Mesendoderm (in vitro differentiated cells): Measurements from ENCODE around the gene ZNF329.
A peak's percentile ranks its signal among the peaks of the same experiment; 100 is the strongest.

ENCODE experiments used
- DNase-seq: peaks from one replicate; pipeline ENCODE4 v3.0.0; 2013
- H2AK5ac ChIP-seq: 2 replicates; pipeline ENCODE4 v1.6.1; 2013; ENCODE audit warnings: low read length, inconsistent platforms
- H2BK120ac ChIP-seq: 2 replicates; pipeline ENCODE4 v1.6.1; 2013; ENCODE audit warnings: low read depth, mild to moderate bottlenecking, low read length, moderate library complexity, mixed read lengths
- H2BK15ac ChIP-seq: replicated peaks from 2 replicates; pipeline ENCODE4 v1.6.1; 2013; ENCODE audit warnings: low read depth, mild to moderate bottlenecking, moderate library complexity
- H2BK5ac ChIP-seq: 2 replicates; pipeline ENCODE4 v1.6.1; 2013; ENCODE audit warnings: low read length, inconsistent platforms
- H3K18ac ChIP-seq: 2 replicates; pipeline ENCODE4 v1.6.1; 2013; ENCODE audit warnings: mild to moderate bottlenecking, low read length, mixed read lengths
- H3K23ac ChIP-seq: one replicate; pipeline ENCODE4 v1.6.1; 2013; ENCODE audit warnings: low read length
- H3K27ac ChIP-seq: 2 replicates; pipeline ENCODE4 v1.5.1; 2013; ENCODE audit warnings: low read depth, mild to moderate bottlenecking, inconsistent platforms, low read length, moderate library complexity
- H3K27me3 ChIP-seq: 2 replicates; pipeline ENCODE4 v1.6.1; 2013; ENCODE audit warnings: low read length, control low read depth, mild to moderate bottlenecking, inconsistent platforms; ENCODE audit not compliant: insufficient read depth, poor library complexity
- H3K36me3 ChIP-seq: 2 replicates; pipeline ENCODE4 v1.6.1; 2013; ENCODE audit warnings: low read length, inconsistent platforms; ENCODE audit not compliant: control insufficient read depth, insufficient read depth
- H3K4ac ChIP-seq: one replicate; pipeline ENCODE4 v1.6.1; 2013; ENCODE audit warnings: low read depth, mild to moderate bottlenecking, low read length, moderate library complexity
- H3K4me1 ChIP-seq: 2 replicates; pipeline ENCODE4 v1.6.1; 2013; ENCODE audit warnings: low read depth, low read length, inconsistent platforms; ENCODE audit not compliant: control insufficient read depth
- H3K4me2 ChIP-seq: 2 replicates; pipeline ENCODE4 v1.6.1; 2013; ENCODE audit warnings: low read length
- H3K4me3 ChIP-seq: 2 replicates; pipeline ENCODE4 v1.5.1; 2013; ENCODE audit warnings: mild to moderate bottlenecking, low read length
- H3K56ac ChIP-seq: one replicate; pipeline ENCODE4 v1.6.1; 2013; ENCODE audit warnings: low read length
- H3K79me1 ChIP-seq: 2 replicates; pipeline ENCODE4 v1.6.1; 2013; ENCODE audit warnings: low read length, inconsistent platforms
- H3K79me2 ChIP-seq: 2 replicates; pipeline ENCODE4 v1.6.1; 2013; ENCODE audit warnings: mild to moderate bottlenecking, low read length; ENCODE audit not compliant: control insufficient read depth, insufficient read depth
- H3K9ac ChIP-seq: 2 replicates; pipeline ENCODE4 v1.6.1; 2013; ENCODE audit warnings: low read length, inconsistent platforms
- H4K5ac ChIP-seq: one replicate; pipeline ENCODE4 v1.6.1; 2013; ENCODE audit warnings: low read length
- H4K8ac ChIP-seq: one replicate; pipeline ENCODE4 v1.6.1; 2013; ENCODE audit warnings: low read depth, mild to moderate bottlenecking, control low read depth, low read length, moderate library complexity
- WGBS: extraction: QIAGEN DNeasy Blood & Tissue Kit; methylation state at CpG from one replicate; pipeline ENCODE4 v1.1.7; 2013; ENCODE audit warnings: low lambda C conversion rate, missing lambda C conversion rate; ENCODE audit not compliant: insufficient coverage; ENCODE audit errors: extremely low coverage; 5-methylcytosine and 5-hydroxymethylcytosine counted together

The ZNF329 gene

DNA sequence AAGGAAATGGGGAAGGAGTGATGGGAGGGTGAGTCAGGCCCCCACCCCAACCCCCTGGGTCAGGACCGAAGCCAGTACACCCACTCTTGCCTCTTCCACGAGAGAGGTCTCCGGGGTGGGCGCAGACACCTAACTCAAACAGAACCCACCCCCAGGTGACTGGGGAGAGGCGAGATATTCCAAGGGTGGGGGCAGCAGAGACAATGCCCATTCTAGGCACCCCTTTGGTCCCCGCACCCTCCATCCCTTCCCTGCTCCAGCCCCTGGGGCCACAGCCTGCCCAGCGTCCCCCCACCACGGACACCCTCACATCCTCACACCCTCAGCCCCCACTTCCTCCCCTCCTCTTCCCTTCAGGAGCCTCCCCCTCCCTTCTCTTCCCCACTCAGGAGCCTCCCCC is 53.2 kb downstream of the ZNF329 start:
- Histone ChIP-seq H3K4me1 (no peaks in the 10 kb centered on the region), H2BK120ac (no peak overlapping the region), H3K4me3 (no peak overlapping the region), H3K27ac (no peak overlapping the region), H3K27me3 (no peaks in the 10 kb centered on the region), H3K56ac (peak overlapping the region; percentile 74), H3K79me1 (peaks cover 4% of the 10 kb centered on the region), H3K23ac (no peak overlapping the region), H3K18ac (no peak overlapping the region), H2AK5ac (no peak overlapping the region), H4K5ac (no peak overlapping the region), H3K9ac (peak overlapping the region; percentile 42), H3K36me3 (no peaks in the 10 kb centered on the region), H3K79me2 (peaks cover 3% of the 10 kb centered on the region), H3K4ac (no peak overlapping the region), H2BK5ac (no peak overlapping the region), H2BK15ac (no peak overlapping the region), H4K8ac (no peak overlapping the region), H3K4me2 (peak overlapping the region; percentile 29)
- no CpG with 5 or more reads among the region's 8 CpGs for WGBS
- no peak for DNase-seq

DNA sequence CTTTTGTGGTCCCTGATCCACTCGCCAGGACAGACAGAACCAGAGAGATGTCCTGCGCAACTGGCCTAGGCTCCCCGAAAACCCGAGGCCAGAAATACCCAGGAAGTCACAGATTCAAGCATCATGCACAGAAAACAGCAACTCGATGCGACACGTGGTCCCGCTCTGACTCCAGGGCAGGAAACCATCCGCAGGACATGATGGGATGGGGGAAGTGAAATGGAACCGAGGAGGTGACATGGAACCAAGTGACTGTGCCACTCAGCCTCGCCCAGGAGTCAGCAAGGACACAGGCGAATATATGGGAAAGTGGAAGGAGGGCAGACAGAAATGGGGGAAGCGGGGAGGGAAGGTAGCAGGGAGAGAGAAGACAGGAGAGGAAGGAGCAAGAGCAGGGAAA is 53.7 kb downstream of the ZNF329 start:
- Histone ChIP-seq H3K27ac (no peak overlapping the region), H3K4me1 (no peaks in the 10 kb centered on the region), H3K27me3 (no peaks in the 10 kb centered on the region), H3K9ac (no peak overlapping the region), H2BK5ac (no peak overlapping the region), H4K5ac (no peak overlapping the region), H3K56ac (peak overlapping the region; percentile 67), H3K4me2 (no peak overlapping the region), H3K23ac (no peak overlapping the region), H3K36me3 (no peaks in the 10 kb centered on the region), H2BK120ac (no peak overlapping the region), H2BK15ac (no peak overlapping the region), H2AK5ac (no peak overlapping the region), H3K79me2 (peaks cover 3% of the 10 kb centered on the region), H3K18ac (no peak overlapping the region), H3K79me1 (peaks cover 4% of the 10 kb centered on the region), H4K8ac (no peak overlapping the region), H3K4me3 (no peak overlapping the region), H3K4ac (no peak overlapping the region)
- no CpG with 5 or more reads among the region's 13 CpGs for WGBS
- no peak for DNase-seq

DNA sequence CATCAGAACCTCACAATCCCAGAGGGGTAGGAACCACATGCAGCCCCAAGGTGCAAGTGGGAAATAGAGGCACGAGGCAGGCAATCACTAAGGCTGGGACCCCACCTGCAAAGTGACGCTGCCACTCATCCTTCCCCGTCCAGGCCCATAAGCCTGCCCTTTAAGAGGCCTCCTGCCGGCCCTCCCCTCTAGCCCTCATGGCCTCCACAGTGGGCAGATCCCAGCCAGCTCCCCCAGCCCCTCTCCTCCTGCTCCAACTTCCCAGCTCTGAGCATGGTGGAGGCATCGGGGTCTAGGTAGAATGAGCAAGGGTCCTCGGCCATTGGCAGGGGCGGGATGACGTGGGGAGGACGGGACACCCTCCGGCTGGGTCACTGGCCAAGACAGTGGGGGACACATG is 55.3 kb downstream of the ZNF329 start:
- no peak overlapping the region for H3K9ac ChIP-seq
- no peaks in the 10 kb centered on the region for H3K27me3 ChIP-seq
- no peaks in the 10 kb centered on the region for H3K4me1 ChIP-seq
- no peak overlapping the region for H4K5ac ChIP-seq
- DNase-seq: no peak
- no peak overlapping the region for H2BK15ac ChIP-seq
- peaks cover 3% of the 10 kb centered on the region for H3K79me2 ChIP-seq
- H3K4me2 ChIP-seq: no peak overlapping the region
- no peak overlapping the region for H3K23ac ChIP-seq
- no peak overlapping the region for H2AK5ac ChIP-seq
- H3K18ac ChIP-seq: no peak overlapping the region
- no peaks in the 10 kb centered on the region for H3K36me3 ChIP-seq
- no peak overlapping the region for H3K27ac ChIP-seq
- H3K4me3 ChIP-seq: no peak overlapping the region
- H4K8ac ChIP-seq: no peak overlapping the region
- no CpG with 5 or more reads among the region's 10 CpGs for WGBS
- no peak overlapping the region for H2BK5ac ChIP-seq
- H3K79me1 ChIP-seq: peaks cover 4% of the 10 kb centered on the region
- no peak overlapping the region for H3K56ac ChIP-seq
- no peak overlapping the region for H3K4ac ChIP-seq
- no peak overlapping the region for H2BK120ac ChIP-seq

DNA sequence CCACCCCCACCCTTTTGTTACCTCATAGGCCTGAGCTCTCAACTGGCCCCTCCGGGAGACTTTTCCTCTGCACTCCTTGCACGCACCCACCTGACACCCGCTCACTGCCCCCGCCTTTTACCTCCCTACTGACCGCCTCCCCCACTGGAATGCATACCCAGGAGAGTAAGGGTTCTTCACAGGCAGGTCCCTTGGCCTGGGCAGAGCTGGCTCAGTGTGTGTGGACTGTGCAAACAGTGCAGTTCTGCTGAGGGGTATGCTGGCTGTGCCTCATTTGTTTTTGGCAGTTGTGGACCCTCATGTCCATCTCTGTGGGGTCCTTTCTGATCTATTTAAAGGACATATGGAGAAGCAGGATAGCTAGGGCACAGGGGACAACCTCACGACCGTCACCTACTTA is 57.5 kb downstream of the ZNF329 start:
- H2AK5ac ChIP-seq: no peak overlapping the region
- H3K18ac ChIP-seq: no peak overlapping the region
- H3K79me2 ChIP-seq: peaks cover 3% of the 10 kb centered on the region
- no CpG with 5 or more reads among the region's 7 CpGs for WGBS
- no peak overlapping the region for H3K56ac ChIP-seq
- H2BK5ac ChIP-seq: no peak overlapping the region
- no peak overlapping the region for H3K4me3 ChIP-seq
- no peaks in the 10 kb centered on the region for H3K36me3 ChIP-seq
- H3K4me2 ChIP-seq: no peak overlapping the region
- no peak overlapping the region for H3K4ac ChIP-seq
- H3K4me1 ChIP-seq: no peaks in the 10 kb centered on the region
- H3K27ac ChIP-seq: no peak overlapping the region
- H2BK15ac ChIP-seq: no peak overlapping the region
- no peak overlapping the region for H3K23ac ChIP-seq
- no peaks in the 10 kb centered on the region for H3K27me3 ChIP-seq
- no peak for DNase-seq
- no peak overlapping the region for H4K5ac ChIP-seq
- no peak overlapping the region for H3K9ac ChIP-seq
- H2BK120ac ChIP-seq: no peak overlapping the region
- H4K8ac ChIP-seq: no peak overlapping the region
- H3K79me1 ChIP-seq: peaks cover 4% of the 10 kb centered on the region

DNA sequence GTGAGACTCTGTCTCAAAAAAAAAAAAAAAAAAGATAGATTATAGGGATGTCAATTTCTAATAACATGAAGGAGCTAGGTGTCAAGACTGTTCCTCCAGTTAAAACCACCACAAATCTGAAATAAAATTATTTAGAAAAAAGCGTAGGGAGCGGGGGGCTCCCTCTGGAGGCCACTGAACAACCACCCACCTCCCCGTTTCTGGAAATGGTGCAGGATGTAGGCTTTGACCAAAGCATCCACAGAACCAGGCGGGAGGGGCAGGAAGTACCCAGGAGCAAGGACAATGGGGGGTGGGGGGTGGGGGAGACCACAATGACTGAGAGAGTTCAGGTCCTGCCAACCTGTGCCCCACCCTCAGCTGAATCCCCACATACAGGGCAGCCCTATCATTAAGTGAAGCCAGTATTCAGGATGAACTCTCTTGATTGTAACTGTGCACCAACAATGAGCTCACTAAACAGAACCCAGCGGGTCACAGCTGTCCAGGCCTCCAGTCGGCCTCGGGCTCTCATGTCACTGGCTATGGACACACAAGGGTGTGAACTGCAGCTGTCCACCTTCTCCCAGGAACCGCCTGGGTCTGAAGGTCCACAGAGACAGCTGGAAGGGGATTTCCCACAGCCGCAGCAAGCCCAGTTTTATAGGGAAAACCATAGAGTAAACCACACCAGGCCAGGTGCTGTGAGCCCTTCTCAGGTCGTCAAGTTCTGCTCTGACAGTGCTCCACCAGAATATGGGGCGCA is 59.2 kb downstream of the ZNF329 start:
- Histone ChIP-seq H2BK120ac (no peak overlapping the region), H3K4me1 (no peaks in the 10 kb centered on the region), H3K27me3 (no peaks in the 10 kb centered on the region), H3K27ac (no peak overlapping the region), H3K4me2 (no peak overlapping the region), H2BK15ac (no peak overlapping the region), H3K9ac (no peak overlapping the region), H3K18ac (no peak overlapping the region), H4K8ac (no peak overlapping the region), H3K56ac (no peak overlapping the region), H4K5ac (no peak overlapping the region), H3K36me3 (no peaks in the 10 kb centered on the region), H3K4ac (no peak overlapping the region), H2AK5ac (no peak overlapping the region), H2BK5ac (no peak overlapping the region), H3K4me3 (no peak overlapping the region), H3K79me1 (no peaks in the 10 kb centered on the region), H3K79me2 (no peaks in the 10 kb centered on the region), H3K23ac (no peak overlapping the region)
- no CpG with 5 or more reads among the region's 11 CpGs for WGBS
- DNase-seq: peak; percentile 32

DNA sequence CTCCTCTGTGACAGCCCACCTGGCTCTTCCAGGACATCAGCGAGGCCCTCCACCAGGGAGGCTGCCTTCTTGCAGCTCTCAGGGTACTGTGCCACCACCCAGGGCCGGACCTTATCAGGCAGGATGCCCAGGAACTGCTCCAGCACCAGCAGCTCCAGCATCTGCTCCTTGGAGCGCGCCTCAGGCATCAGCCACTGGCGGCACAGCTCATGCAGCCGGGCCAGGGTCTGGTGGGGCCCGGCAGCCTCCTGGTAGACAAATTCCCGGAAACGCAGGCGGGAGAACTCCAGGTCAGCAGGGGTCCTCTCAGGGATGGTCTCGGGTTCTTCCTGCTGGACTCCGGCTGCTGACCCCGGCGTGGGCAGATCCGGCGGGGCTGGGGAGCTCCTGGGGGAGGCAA is 60.7 kb downstream of the ZNF329 start:
- Histone ChIP-seq H2BK15ac (no peak overlapping the region), H3K4ac (no peak overlapping the region), H3K18ac (no peak overlapping the region), H2BK120ac (no peak overlapping the region), H3K79me1 (no peaks in the 10 kb centered on the region), H3K79me2 (no peaks in the 10 kb centered on the region), H2AK5ac (no peak overlapping the region), H3K56ac (no peak overlapping the region), H3K27ac (no peak overlapping the region), H2BK5ac (no peak overlapping the region), H3K27me3 (no peaks in the 10 kb centered on the region), H4K5ac (no peak overlapping the region), H3K9ac (no peak overlapping the region), H4K8ac (no peak overlapping the region), H3K4me1 (no peaks in the 10 kb centered on the region), H3K36me3 (no peaks in the 10 kb centered on the region), H3K23ac (no peak overlapping the region), H3K4me3 (no peak overlapping the region), H3K4me2 (no peak overlapping the region)
- DNase-seq: no peak
- WGBS: no CpG with 5 or more reads among the region's 16 CpGs
